ENCODE results near the gene TAOK1. TPM values are rescaled to one million over a fixed set of nuclear protein-coding genes. Genes with fewer than 3 reads are reported as not detected.

Gene TAOK1
- total and polyA plus RNA-seq, 2 experiments from 2014 or later, result 5.2 to 46.1 TPM

GRCh38 chr17:29379084-29379991, 10.8 kb upstream of the TAOK1 start:
- H3K79me2 ChIP-seq, result no peaks in the 10 kb centered on the region
- H2AFZ ChIP-seq, result no peak overlapping the region
- H4K20me1 ChIP-seq (ENCODE audit: insufficient read depth, poor library complexity, severe bottlenecking), result no peaks in the 10 kb centered on the region
- no peak overlapping the region for H3K4me3 ChIP-seq
- 62% methylated on average over 12 of the region's 12 CpGs for WGBS (ENCODE audit: low lambda C conversion rate, missing lambda C conversion rate)
- no peaks in the 10 kb centered on the region for H3K4me1 ChIP-seq (ENCODE audit: insufficient read depth)
- H3K36me3 ChIP-seq (replicated peaks; ENCODE audit: insufficient read depth, low read depth), result no peaks in the 10 kb centered on the region
- H3K9me3 ChIP-seq (ENCODE audit: low read depth), result no peaks in the 10 kb centered on the region
- H3K4me2 ChIP-seq, result peak overlapping the region; percentile 11
- no peak for DNase-seq (ENCODE audit: low spot score)
- no peak overlapping the region for H3K27ac ChIP-seq
- no peaks in the 10 kb centered on the region for H3K27me3 ChIP-seq
- no peaks in the 10 kb centered on the region for H3K9me2 ChIP-seq (replicated peaks; ENCODE audit: insufficient read depth)
- no peak for TF ChIP-seq EZH2phosphoT487 (IDR thresholded peaks at IDR 0.05; ENCODE audit: low read depth, severe bottlenecking, unreplicated experiment)
- TF ChIP-seq CTCF (IDR thresholded peaks at IDR 0.05; ENCODE audit: poor library complexity), result no peak
- no peak for TF ChIP-seq EZH2 (IDR thresholded peaks at IDR 0.05; ENCODE audit: borderline replicate concordance)

GRCh38 chr17:29383686-29384085, 6.5 kb upstream of the TAOK1 start:
- Histone ChIP-seq H3K4me1 (ENCODE audit: insufficient read depth) (no peaks in the 10 kb centered on the region), H3K4me3 (no peak overlapping the region), H4K20me1 (ENCODE audit: insufficient read depth, poor library complexity, severe bottlenecking) (no peaks in the 10 kb centered on the region), H3K27ac (no peak overlapping the region), H3K27me3 (no peaks in the 10 kb centered on the region), H3K79me2 (no peaks in the 10 kb centered on the region), H3K9me2 (replicated peaks; ENCODE audit: insufficient read depth) (no peaks in the 10 kb centered on the region), H3K9me3 (ENCODE audit: low read depth) (no peaks in the 10 kb centered on the region), H3K4me2 (no peak overlapping the region), H2AFZ (no peak overlapping the region), H3K36me3 (replicated peaks; ENCODE audit: insufficient read depth, low read depth) (no peaks in the 10 kb centered on the region)
- TF ChIP-seq CTCF (IDR thresholded peaks at IDR 0.05; ENCODE audit: poor library complexity) (no peak), EZH2 (IDR thresholded peaks at IDR 0.05; ENCODE audit: borderline replicate concordance) (no peak), EZH2phosphoT487 (IDR thresholded peaks at IDR 0.05; ENCODE audit: low read depth, severe bottlenecking, unreplicated experiment) (no peak)
- DNase-seq (ENCODE audit: low spot score), result no peak
- 74% methylated on average over 1 of the region's 1 CpG for WGBS (ENCODE audit: low lambda C conversion rate, missing lambda C conversion rate)

- no peaks in the 10 kb centered on the region for H3K27me3 ChIP-seq
- TF ChIP-seq CTCF (IDR thresholded peaks at IDR 0.05; ENCODE audit: poor library complexity), result no peak
- no peak for TF ChIP-seq EZH2 (IDR thresholded peaks at IDR 0.05; ENCODE audit: borderline replicate concordance)
- TF ChIP-seq EZH2phosphoT487 (IDR thresholded peaks at IDR 0.05; ENCODE audit: low read depth, severe bottlenecking, unreplicated experiment), result no peak
These were observed 5.3 kb upstream of the TAOK1 start for GRCh38 chr17:29384901-29385300.

More at GRCh38 chr17:29384901-29385300, 5.3 kb upstream of the TAOK1 start:
- H3K36me3 ChIP-seq (replicated peaks; ENCODE audit: insufficient read depth, low read depth), result no peaks in the 10 kb centered on the region
- no peaks in the 10 kb centered on the region for H3K9me3 ChIP-seq (ENCODE audit: low read depth)
- no peak overlapping the region for H2AFZ ChIP-seq
- H3K79me2 ChIP-seq, result no peaks in the 10 kb centered on the region
- no peak for DNase-seq (ENCODE audit: low spot score)
- no peak overlapping the region for H3K27ac ChIP-seq
- no peaks in the 10 kb centered on the region for H4K20me1 ChIP-seq (ENCODE audit: insufficient read depth, poor library complexity, severe bottlenecking)
- H3K9me2 ChIP-seq (replicated peaks; ENCODE audit: insufficient read depth), result no peaks in the 10 kb centered on the region
- H3K4me2 ChIP-seq, result no peak overlapping the region
- H3K4me1 ChIP-seq (ENCODE audit: insufficient read depth), result no peaks in the 10 kb centered on the region
- 97% methylated on average over 3 of the region's 3 CpGs for WGBS (ENCODE audit: low lambda C conversion rate, missing lambda C conversion rate)
- H3K4me3 ChIP-seq, result no peak overlapping the region

Data from hepatocyte (in vitro differentiated cells).